GM10266 (cell line): ENCODE results near the gene FHOD3.
A peak's percentile ranks its signal among the peaks of the same experiment; 100 is the strongest.

ENCODE experiments used
- DNase-seq: peaks from one replicate; pipeline ENCODE4 v3.0.0; 2012; ENCODE audit errors: extremely low spot score
- TF ChIP-seq, protein P1 (sequence below): IDR thresholded peaks from 2 replicates; pipeline ENCODE4 v1.5.1; 2012; ENCODE audit warnings: mild to moderate bottlenecking, low read depth; ENCODE audit not compliant: control insufficient read depth, insufficient read depth; ENCODE audit errors: missing control alignments

FHOD3 gene

DNA sequence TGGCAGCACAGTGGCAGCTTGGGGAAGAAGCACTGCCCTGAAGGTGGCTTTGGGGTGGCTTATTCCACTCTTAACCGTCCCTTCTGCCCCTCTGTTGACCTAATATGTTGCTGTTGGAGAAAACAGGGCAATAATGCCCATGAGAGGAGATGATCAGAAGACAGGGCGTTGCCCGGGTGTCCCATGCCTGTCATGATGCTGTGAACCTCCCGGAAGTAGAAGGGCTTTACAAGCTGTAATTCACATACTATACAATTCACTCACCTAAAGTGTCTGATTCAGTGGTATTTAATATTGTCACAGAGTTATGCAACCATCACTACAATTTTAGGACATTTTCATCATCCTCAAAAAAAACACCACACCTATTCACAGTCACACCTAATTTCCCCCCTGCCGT is 112.3 kb downstream of the FHOD3 start:
- DNase-seq: no peak
- TF ChIP-seq, protein P1, sequence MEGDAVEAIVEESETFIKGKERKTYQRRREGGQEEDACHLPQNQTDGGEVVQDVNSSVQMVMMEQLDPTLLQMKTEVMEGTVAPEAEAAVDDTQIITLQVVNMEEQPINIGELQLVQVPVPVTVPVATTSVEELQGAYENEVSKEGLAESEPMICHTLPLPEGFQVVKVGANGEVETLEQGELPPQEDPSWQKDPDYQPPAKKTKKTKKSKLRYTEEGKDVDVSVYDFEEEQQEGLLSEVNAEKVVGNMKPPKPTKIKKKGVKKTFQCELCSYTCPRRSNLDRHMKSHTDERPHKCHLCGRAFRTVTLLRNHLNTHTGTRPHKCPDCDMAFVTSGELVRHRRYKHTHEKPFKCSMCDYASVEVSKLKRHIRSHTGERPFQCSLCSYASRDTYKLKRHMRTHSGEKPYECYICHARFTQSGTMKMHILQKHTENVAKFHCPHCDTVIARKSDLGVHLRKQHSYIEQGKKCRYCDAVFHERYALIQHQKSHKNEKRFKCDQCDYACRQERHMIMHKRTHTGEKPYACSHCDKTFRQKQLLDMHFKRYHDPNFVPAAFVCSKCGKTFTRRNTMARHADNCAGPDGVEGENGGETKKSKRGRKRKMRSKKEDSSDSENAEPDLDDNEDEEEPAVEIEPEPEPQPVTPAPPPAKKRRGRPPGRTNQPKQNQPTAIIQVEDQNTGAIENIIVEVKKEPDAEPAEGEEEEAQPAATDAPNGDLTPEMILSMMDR: no peak

DNA sequence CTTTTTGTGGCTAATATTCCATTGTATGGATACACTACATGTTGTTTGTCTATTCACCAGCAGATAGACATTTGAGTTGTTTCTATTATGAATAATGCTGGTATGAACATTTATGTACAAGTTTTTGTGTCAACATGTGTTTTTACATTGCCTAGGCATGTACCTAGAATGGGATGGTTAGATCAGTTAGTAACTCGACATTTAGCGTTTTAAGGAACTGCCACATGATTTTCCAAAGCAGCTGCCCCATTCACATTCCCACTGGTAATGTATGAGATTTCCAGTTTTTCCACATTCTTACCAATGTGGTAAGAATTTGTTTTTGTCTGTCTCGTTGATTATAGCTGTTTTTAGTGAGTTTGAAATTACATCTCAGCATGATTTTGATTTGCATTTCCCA is 112.8 kb downstream of the FHOD3 start:
- TF ChIP-seq, protein P1: no peak
- no peak for DNase-seq

DNA sequence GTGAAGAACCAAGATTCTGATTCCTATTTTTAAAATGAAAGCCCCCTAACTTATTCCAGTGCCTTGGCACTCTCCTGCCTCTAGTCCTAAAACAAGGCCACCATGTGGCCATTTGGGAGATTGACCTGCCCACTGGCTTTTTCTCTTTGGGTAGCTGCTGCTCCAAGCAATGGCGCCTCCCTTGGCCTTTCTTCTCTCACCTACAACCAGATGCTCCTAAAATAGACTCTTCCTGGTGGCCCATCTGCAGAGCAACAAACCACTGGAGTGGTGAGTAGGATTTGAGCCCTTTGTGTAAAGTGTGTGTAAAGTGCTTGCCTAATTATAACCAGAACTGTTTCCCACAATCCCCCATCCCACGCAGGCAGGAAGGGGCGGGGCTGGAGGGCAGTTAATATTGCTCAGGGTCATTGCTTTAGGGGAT is 114.2 kb downstream of the FHOD3 start:
- no peak for DNase-seq
- TF ChIP-seq, protein P1: peak; percentile 33

DNA sequence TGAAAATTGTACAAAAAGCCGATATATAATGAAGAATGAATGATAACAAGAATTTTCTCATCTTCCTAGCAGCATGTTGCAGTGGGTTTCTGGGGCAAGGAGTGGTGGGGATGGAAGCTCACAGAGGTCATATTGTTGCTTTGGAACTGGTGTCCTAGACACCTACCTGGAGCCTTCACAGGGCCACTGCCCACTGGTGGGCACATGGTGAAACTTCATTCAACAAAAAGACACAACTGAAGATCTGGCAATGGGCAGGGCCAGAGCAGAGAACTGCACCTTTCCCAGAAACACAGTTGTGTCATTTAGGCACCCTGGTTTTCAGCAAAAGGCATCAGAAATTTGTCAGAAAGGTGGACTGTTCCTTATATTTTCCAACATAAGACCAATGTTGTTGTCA is 115.3 kb downstream of the FHOD3 start:
- TF ChIP-seq, protein P1: peak; percentile 25
- DNase-seq: no peak

- TF ChIP-seq, protein P1: no peak
- DNase-seq: no peak
Observed at GRCh38 chr18:36415171-36415570, 117.7 kb downstream of the FHOD3 start.

GRCh38 chr18:36415625-36416024 is 118.1 kb downstream of the FHOD3 start:
- DNase-seq: no peak
- TF ChIP-seq, protein P1: no peak

DNA sequence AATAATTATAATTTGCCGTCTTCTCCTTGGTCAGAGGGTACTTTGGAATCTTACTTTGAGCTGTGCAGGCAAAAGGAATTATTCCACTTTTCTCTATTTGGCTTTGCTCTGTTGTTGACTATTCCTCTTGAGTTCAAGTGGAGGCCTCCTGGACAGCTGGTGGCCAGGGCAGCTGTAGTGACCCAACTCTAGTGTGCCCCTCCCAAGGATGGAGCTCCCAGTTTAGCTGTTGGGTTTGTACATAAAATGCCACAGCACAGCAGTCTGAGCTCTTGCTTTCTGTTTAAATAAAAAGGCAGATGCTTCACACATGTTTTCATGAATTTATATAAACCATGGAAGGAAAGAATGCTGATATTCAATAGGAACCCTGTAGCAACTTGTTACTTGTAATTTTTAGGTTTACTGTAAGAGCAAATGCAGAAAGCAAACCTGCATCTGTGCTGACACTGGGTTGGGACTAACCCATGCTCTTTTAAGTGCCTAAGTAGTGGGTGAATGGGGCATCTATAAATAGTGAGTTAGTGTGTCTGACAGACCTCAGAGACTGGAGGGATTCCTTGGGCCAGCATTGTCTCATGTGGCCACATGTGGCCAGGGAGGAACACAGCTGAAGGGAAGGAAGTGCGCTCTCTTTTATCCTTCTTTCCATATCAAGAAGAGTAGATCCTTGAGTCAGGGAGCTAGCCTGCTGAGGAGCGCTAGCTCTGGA is 121.8 kb downstream of the FHOD3 start:
- no peak for DNase-seq
- TF ChIP-seq, protein P1: no peak
